Adrenal gland (tissue), 5 donors: Measurements from ENCODE around the gene COL23A1.

Source experiments
- POLR2A ChIP-seq, 2 donors: fragments of 450-650 bp; IDR thresholded peaks; one replicate each; pipeline ENCODE4 v1.6.1; 2017; ENCODE audit warnings: antibody characterized with exemption in 2 of 2, mild to moderate bottlenecking in 2 of 2, moderate library complexity in 1 of 2
- TF ChIP-seq, protein P1 (sequence below), 6 experiments: fragments of 450-650 bp in 4 of 6; fragments of 200-600 bp in 2 of 6; sonication (generic) in 1 of 6; IDR thresholded peaks; 1 replicate in 5 of 6; 2 replicates in 1 of 6; pipeline versions ENCODE4 v1.5.1 to v1.8.0; 2016 to 2021; ENCODE audit warnings: antibody characterized with exemption in 6 of 6, mild to moderate bottlenecking in 2 of 6, moderate library complexity in 1 of 6
- donor health status: DM: no; HTN: no; CAD: no.

DNA sequence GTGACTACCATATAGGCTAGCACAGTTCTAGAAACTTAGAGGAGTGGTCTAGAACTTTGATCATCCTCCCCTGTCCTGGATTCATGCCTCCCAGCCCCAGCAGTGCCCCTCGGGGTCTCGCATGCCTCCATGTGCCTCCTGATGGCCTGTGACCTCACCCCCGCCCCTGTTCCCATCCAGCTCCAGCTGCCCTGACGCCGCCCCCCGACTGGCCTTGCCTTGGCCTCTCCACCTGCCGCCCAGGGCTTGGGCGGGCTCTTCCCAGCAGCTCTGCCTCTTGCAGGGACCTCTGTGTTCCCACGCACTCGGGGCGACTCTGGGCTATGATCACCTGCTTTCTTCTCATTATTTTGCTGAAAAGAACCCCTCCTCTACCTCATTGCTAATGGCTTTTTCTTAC is 242.2 kb downstream of the COL23A1 start:
- TF ChIP-seq, protein P1, sequence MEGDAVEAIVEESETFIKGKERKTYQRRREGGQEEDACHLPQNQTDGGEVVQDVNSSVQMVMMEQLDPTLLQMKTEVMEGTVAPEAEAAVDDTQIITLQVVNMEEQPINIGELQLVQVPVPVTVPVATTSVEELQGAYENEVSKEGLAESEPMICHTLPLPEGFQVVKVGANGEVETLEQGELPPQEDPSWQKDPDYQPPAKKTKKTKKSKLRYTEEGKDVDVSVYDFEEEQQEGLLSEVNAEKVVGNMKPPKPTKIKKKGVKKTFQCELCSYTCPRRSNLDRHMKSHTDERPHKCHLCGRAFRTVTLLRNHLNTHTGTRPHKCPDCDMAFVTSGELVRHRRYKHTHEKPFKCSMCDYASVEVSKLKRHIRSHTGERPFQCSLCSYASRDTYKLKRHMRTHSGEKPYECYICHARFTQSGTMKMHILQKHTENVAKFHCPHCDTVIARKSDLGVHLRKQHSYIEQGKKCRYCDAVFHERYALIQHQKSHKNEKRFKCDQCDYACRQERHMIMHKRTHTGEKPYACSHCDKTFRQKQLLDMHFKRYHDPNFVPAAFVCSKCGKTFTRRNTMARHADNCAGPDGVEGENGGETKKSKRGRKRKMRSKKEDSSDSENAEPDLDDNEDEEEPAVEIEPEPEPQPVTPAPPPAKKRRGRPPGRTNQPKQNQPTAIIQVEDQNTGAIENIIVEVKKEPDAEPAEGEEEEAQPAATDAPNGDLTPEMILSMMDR (IDR thresholded peaks at IDR 0.05) = no peak
- TF ChIP-seq POLR2A (IDR thresholded peaks at IDR 0.05) = no peak
